ENCODE data around the gene MUC20. TPM values are rescaled to one million over a fixed set of nuclear protein-coding genes. Genes with fewer than 3 reads are reported as not detected.
A peak's percentile ranks its signal among the peaks of the same experiment; 100 is the strongest.
"Not testable (repeated sequence)": the region's sequence is repeated elsewhere in the genome, so short reads cannot be mapped to it uniquely, and the experiment has no call there.

The MUC20 gene
- total RNA-seq, 2 donors from 2014 or later: 2.4 to 3.5 TPM

GRCh38 chr3:195699388-195699771, 21.4 kb upstream of the MUC20 start:
- DNase-seq (ENCODE audit: low spot score): peak; percentile 34
- Mint-ChIP-seq H3K36me3 (peaks cover 16% of the 10 kb centered on the region), H3K4me3 (no peak overlapping the region), H3K9me3 (no peaks in the 10 kb centered on the region), H3K27me3 (no peaks in the 10 kb centered on the region), H3K4me1 (ENCODE audit: low read depth in 2 of 2) (peaks cover 0 to 9% of the 10 kb centered on the region in 2 donors), H3K27ac (no peak overlapping the region)
- no peak for ATAC-seq

DNA sequence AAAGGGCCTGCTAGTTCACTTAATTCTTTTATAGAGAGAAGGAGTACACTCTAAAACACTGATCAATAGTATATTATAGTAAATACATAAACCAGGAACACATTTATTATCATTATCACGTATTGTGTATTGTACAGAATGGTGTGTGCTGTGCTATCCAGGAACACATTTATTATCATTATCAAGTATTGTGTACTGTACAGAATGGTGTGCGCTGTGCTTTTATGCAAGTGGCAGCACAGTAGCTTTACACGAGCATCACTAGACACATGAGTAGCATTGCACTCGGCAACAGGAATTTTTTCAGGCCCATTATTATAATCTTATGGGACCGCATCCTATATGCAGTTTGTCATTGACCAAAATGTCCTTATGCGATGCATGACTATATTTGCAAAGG, 20.9 kb upstream of the MUC20 start:
- H3K4me1 Mint-ChIP-seq (ENCODE audit: low read depth in 2 of 2): peaks cover 0 to 9% of the 10 kb centered on the region in 2 donors
- H3K9me3 Mint-ChIP-seq: no peaks in the 10 kb centered on the region
- H3K27ac Mint-ChIP-seq: no peak overlapping the region
- H3K36me3 Mint-ChIP-seq: peaks cover 16% of the 10 kb centered on the region
- ATAC-seq: peak in 1 of 2 donors; percentile 55
- peak; percentile 41 for DNase-seq (ENCODE audit: low spot score)
- no peak overlapping the region for H3K4me3 Mint-ChIP-seq
- H3K27me3 Mint-ChIP-seq: no peaks in the 10 kb centered on the region

- no peaks in the 10 kb centered on the region for H3K9me3 Mint-ChIP-seq
- DNase-seq (ENCODE audit: low spot score) (peak; percentile 49), ATAC-seq (no peak)
- H3K4me3 Mint-ChIP-seq: no peak overlapping the region
- no peaks in the 10 kb centered on the region for H3K27me3 Mint-ChIP-seq
- H3K36me3 Mint-ChIP-seq: peaks cover 16% of the 10 kb centered on the region
- peaks cover 0 to 9% of the 10 kb centered on the region in 2 donors for H3K4me1 Mint-ChIP-seq (ENCODE audit: low read depth in 2 of 2)
- H3K27ac Mint-ChIP-seq: no peak overlapping the region
Observed at GRCh38 chr3:195700319-195700718, 20.5 kb upstream of the MUC20 start.

DNA sequence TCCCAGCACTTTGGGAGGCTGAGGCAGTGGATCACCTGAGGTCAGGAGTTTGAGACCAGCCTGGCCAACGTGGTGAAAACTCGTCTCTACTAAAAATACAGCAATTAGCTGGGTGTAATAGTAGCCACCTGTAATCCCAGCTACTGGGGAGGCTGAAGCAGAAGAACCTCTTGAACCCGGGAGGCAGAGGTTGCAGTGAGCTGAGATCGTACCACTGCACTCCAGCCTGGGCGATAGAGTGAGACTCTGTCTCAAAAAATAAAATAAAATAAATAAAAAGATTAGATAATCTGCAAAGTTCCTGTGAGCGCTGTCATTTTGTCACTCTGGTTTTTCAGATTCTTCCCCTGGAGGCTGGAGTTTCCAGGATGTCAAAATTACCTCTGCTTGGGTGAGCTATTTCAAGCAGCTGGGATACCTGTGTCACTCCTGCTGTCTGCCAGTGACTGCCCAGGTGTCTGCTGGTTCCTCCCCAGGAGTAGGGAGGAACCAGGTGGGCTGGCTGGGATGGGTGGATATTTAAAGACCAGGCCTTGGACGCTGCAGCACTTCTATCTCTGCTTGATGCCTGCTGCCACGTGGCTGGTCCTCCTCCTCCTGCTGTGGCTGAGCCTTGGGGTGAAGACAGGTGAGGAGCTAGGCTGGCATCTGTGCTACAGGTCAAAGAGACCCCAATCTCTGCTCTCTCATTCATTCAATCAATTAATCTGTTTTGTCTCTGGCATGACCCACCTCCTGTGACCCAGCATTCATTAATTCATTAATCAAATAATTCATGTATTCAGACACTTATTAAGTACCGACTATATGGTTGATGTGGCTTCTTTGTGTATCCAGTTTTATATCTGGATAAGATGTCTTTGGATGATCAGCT, 19.5 kb upstream of the MUC20 start:
- Mint-ChIP-seq H3K4me1 (ENCODE audit: low read depth in 2 of 2) (peaks cover 7 to 9% of the 10 kb centered on the region in 2 donors), H3K27ac (no peak overlapping the region)

DNA sequence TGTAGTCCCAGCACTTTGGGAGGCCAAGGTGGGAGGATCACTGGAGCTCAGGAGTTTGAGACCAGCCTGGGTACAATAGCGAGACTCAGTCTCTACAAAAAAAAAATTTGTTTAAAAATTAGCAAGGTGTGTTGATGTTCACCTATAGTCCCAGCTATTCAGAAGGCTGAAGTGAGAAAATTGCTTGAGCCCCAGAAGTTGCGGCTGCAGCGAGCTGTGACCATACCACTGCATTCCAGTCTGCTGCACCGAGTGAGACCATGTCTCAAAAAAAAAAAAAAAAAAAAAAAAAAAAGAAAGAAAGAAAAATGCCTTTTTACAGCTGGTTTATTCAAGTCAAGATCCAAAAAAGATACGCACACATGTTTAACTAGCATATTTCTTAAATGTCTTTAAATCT, 17.0 kb upstream of the MUC20 start:
- no peak for ATAC-seq
- Mint-ChIP-seq H3K4me3 (no peak overlapping the region), H3K27me3 (no peaks in the 10 kb centered on the region), H3K27ac (no peak overlapping the region), H3K4me1 (ENCODE audit: low read depth in 2 of 2) (peaks cover 1 to 7% of the 10 kb centered on the region in 2 donors), H3K36me3 (peaks cover 2% of the 10 kb centered on the region), H3K9me3 (no peaks in the 10 kb centered on the region)
- no peak for DNase-seq (ENCODE audit: low spot score)

More for the DNA sequence above, 19.5 kb upstream of the MUC20 start:
- Mint-ChIP-seq H3K36me3 (peaks cover 16% of the 10 kb centered on the region), H3K9me3 (no peaks in the 10 kb centered on the region), H3K27me3 (no peaks in the 10 kb centered on the region), H3K4me3 (no peak overlapping the region)
- ATAC-seq (no peak), DNase-seq (ENCODE audit: low spot score) (peak; percentile 49)

DNA sequence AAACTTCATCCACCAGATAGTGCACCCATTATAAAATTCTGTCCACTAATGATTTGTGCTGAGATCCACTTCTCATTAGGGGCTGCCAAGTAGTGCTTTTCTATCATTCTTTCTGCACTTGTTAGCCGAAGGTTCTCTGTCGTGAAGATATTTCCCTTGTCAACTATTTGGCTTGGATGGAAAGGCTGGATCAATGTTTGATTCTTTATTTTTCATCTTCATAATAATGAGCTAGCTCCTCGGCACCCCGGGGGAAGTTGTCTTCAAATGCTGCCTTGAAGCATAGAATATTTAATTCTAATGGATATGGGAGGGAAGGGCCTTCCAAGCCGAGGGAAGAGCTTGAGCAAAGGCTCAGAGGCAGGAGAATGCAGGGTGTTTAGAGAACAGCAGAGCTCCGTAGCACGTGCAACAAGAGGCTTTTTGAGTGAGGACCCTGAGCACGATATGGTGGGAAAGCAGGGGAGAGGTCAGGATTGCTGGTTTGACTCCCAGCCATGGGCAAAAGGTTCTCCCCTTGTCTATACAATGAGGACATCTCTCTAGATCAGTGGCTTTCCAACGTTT, 16.3 kb upstream of the MUC20 start:
- Mint-ChIP-seq H3K4me3 (no peak overlapping the region), H3K36me3 (no peaks in the 10 kb centered on the region), H3K27me3 (no peaks in the 10 kb centered on the region), H3K27ac (peak overlapping the region in 1 of 2 donors; percentile 26), H3K9me3 (no peaks in the 10 kb centered on the region), H3K4me1 (ENCODE audit: low read depth in 2 of 2) (peaks cover 0 to 7% of the 10 kb centered on the region in 2 donors)
- no peak for ATAC-seq
- no peak for DNase-seq (ENCODE audit: low spot score)

- Mint-ChIP-seq H3K4me3 (no peak overlapping the region), H3K9me3 (no peaks in the 10 kb centered on the region), H3K4me1 (ENCODE audit: low read depth in 2 of 2) (peaks cover 0 to 7% of the 10 kb centered on the region in 2 donors), H3K27ac (peak overlapping the region in 1 of 2 donors; percentile 26), H3K27me3 (no peaks in the 10 kb centered on the region), H3K36me3 (no peaks in the 10 kb centered on the region)
- ATAC-seq (peak; percentile 34 to 44), DNase-seq (ENCODE audit: low spot score) (peak; percentile 61)
Observed at GRCh38 chr3:195705081-195705991, 15.4 kb upstream of the MUC20 start.

DNA sequence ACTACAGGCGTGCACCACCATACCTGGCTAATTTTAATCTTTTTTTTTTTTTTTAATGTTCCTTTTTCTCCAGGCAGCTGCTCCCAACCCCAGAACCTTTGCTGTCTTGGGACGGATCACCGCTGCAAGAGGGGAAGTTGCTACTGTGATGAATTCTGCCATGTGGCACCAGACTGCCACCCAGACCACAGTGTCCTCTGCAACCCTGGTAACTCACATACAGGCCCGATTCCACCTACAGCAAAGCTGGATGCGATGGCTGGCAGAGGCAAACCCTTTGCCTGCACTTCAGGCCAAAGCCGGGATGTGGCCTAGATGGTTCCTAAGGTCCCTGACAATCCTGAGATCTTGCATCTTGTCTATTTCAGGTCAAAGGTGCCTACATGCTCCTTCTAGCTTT, 12.7 kb upstream of the MUC20 start:
- H3K4me3 Mint-ChIP-seq: no peak overlapping the region
- DNase-seq (ENCODE audit: low spot score) (peak; percentile 57), ATAC-seq (no peak)
- H3K27ac Mint-ChIP-seq: no peak overlapping the region
- H3K9me3 Mint-ChIP-seq: no peaks in the 10 kb centered on the region
- no peaks in the 10 kb centered on the region for H3K27me3 Mint-ChIP-seq
- H3K4me1 Mint-ChIP-seq (ENCODE audit: low read depth in 2 of 2): peaks cover 0 to 7% of the 10 kb centered on the region in 2 donors
- H3K36me3 Mint-ChIP-seq: no peaks in the 10 kb centered on the region

DNA sequence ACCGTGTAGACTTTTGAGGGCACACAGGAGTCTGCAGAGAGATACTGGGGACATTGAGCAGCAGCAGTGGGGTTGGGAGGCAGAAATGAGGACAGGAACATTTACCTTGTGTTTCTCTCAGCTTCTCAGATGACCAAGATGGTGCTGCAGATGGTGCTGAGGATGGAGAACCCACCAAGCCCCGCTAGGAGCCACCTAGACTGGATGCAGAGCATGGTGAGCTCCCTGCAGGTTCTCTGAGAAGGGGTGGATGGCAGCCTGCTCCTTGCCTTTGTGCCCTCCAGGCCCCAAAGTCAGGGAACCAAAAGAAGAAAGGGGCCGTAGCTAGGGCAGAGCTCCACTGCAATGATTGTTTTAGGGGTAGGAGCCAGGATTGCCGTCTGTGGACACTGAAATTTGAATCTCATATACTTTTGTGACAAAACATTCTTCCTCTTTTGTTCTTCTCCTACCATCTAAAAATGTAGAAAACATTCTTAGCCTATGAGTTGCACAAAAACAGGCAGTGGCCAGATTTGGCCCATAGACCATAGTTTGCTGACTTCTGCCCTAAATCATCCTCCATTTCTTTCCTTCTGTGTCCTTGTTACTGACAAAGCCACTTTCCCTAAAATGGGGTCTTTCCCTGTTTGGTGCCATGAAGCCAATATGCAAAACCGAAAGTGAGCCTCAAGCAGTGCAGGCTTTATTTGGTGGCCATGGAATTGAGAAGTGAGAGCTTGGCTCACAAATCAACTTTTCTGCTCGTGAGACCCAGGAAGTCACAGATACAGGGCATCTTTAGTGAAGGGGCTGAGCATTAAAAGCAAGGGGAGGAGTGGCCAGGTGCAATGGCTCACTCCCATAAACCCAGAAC, 11.9 kb upstream of the MUC20 start:
- H3K27me3 Mint-ChIP-seq: no peaks in the 10 kb centered on the region
- no peak for ATAC-seq
- no peak overlapping the region for H3K27ac Mint-ChIP-seq
- H3K9me3 Mint-ChIP-seq: no peaks in the 10 kb centered on the region
- H3K4me3 Mint-ChIP-seq: no peak overlapping the region
- no peaks in the 10 kb centered on the region for H3K36me3 Mint-ChIP-seq
- peak; percentile 22 for DNase-seq (ENCODE audit: low spot score)
- peaks cover 0 to 7% of the 10 kb centered on the region in 2 donors for H3K4me1 Mint-ChIP-seq (ENCODE audit: low read depth in 2 of 2)

GRCh38 chr3:195709676-195710085, 11.1 kb upstream of the MUC20 start:
- no peak overlapping the region for H3K27ac Mint-ChIP-seq
- ATAC-seq (no peak), DNase-seq (ENCODE audit: low spot score) (peak; percentile 32)
- no peaks in the 10 kb centered on the region for H3K27me3 Mint-ChIP-seq
- no peak overlapping the region for H3K4me3 Mint-ChIP-seq
- no peaks in the 10 kb centered on the region for H3K9me3 Mint-ChIP-seq
- no peaks in the 10 kb centered on the region for H3K36me3 Mint-ChIP-seq
- H3K4me1 Mint-ChIP-seq (ENCODE audit: low read depth in 2 of 2): peaks cover 0 to 7% of the 10 kb centered on the region in 2 donors

- H3K27ac Mint-ChIP-seq; H3K4me3 Mint-ChIP-seq; H3K4me1 Mint-ChIP-seq (ENCODE audit: low read depth in 2 of 2); H3K9me3 Mint-ChIP-seq; ATAC-seq; H3K36me3 Mint-ChIP-seq; H3K27me3 Mint-ChIP-seq: not testable (repeated sequence)
- DNase-seq (ENCODE audit: low spot score): peak; percentile 55
Observed at GRCh38 chr3:195710126-195710905, 10.5 kb upstream of the MUC20 start.

DNA sequence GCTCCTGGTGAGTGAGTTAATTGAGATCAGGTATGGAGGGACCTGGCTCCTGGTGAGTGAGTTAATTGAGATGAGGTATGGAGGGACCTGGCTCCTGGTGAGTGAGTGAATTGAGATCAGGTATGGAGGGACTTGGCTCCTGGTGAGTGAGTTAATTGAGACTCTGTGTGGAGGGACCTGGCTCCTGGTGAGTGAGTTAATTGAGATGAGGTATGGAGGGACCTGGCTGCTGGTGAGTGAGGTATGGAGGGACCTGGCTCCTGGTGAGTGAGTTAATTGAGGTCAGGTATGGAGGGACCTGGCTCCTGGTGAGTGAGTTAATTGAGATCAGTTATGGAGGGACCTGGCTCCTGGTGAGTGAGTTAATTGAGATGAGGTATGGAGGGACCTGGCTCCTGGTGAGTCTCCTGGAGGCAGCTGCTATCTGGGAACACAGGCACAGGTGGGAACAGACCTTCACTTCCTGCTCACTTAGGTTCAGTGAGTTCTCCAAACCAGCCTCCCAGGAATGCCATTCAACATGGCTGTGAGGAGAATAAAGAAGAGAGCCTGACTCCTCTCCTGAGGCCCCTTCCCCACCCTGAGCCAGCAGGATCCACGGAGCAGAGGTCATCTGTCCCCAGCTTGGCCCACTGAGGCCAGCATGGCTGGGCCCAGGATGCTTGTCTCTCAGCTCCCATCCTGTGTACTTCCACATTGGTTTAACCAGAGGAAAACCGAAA, 9.5 kb upstream of the MUC20 start:
- H3K4me3 Mint-ChIP-seq; H3K36me3 Mint-ChIP-seq; H3K4me1 Mint-ChIP-seq (ENCODE audit: low read depth in 2 of 2); H3K27ac Mint-ChIP-seq; H3K9me3 Mint-ChIP-seq; H3K27me3 Mint-ChIP-seq: not testable (repeated sequence)
- DNase-seq (ENCODE audit: low spot score) (peak; percentile 32), ATAC-seq (peak; percentile 11 to 40)

All from natural killer cell treated with Interleukin-12 subunit alpha and Interleukin-12 subunit beta and Interleukin-15 and Interleukin-18, amount 100 ng/mL, for 72 hours (primary cell).